CD4-positive, alpha-beta T cell treated with Interleukin-6 at 100 ng/mL for 8 hours (primary cell): ENCODE results near the gene WBP4.
"Not testable (repeated sequence)": the region's sequence is repeated elsewhere in the genome, so short reads cannot be mapped to it uniquely, and the experiment has no call there.

Experiments used
- DNase-seq: peaks from one replicate; pipeline ENCODE4 v3.0.0-alpha.2; 2020; ENCODE audit warnings: mixed read lengths, low spot score

The WBP4 gene

GRCh38 chr13:41085961-41086585 is 24.8 kb downstream of the WBP4 start:
- DNase-seq: no peak

GRCh38 chr13:41095681-41096080 is 34.4 kb downstream of the WBP4 start:
- DNase-seq: not testable (repeated sequence)

- DNase-seq: no peak
Measured at GRCh38 chr13:41098761-41099160, 37.5 kb downstream of the WBP4 start.

DNA sequence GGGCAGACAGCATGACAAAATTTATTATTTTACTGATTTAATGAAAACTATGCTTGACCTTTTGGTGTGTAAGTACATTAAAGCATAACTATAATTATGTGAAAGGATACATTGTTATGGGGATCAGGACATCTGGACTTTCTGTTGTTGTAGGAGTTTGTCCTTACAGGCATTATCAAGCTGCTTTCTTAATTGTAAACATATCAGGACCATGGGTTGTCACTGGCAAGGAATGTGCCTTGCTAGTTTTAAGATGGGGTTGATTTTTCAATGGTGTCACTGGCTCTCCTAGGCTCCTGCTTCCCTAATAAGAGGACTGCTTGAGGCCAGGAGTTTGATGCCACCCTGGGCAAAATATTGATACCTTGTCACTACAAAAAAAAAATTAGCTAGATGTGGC is 38.7 kb downstream of the WBP4 start:
- DNase-seq: no peak

DNA sequence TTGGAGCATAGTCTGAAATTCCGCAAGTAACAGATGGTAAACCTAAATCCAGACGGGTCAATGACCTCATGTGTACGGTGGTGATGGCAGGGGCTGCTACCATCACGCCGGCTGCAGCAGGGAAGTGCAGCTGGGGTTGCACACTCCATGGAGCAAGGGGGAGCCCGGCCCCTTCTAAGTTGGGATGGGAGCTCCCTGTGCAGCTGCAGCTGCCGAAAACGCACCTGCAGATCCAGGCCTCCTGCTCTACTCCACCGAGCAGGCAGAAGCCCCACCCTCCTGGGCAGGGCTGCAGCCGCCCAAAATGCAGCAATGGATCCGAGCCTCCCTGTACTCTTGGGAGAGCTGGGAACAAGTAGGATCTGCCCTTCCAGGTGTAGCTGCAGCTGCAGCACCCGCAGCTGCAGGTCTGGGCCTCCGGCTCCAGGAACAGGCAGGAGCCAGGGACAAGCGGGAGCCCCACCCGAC is 45.8 kb downstream of the WBP4 start:
- no peak for DNase-seq

DNA sequence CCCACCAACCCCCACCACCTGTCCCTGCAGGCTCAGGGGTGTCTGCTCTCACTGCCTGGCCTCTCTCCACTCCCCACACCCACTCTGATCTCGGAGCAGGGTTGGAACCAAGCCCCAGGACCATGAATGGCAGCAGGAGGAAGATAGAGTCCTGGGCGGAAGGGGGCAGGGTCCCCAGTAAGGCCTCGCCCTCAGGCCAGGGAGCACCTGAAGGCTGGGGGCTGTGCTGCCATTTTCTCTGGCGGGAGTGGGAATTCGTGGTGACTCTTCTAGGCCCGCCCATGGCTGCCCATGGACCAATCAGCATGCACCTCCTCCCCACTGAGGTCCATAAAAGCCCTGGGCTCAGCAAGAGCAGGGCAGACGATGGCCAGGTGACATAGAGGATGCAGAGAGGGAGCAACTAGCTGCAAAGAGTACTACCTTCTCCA is 46.3 kb downstream of the WBP4 start:
- DNase-seq: no peak

DNA sequence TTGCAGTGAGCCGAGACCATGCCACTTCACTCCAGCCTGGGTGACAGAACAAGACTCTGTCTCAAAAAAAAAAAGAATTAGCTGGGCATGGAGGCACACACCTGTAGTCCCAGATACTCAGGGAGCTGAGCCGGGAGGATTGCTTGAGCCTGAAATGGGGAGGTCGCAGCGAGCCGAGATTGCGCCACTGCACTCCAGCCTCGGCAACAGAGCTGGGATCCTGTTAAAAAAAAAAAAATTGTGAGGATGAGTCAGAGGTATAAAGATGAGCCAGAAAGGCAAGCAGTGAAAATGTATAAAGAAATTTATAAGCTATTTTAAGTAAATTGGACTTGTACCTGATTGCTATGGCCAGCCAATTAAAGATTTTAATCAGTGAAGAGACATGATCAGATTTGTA is 50.1 kb downstream of the WBP4 start:
- no peak for DNase-seq

DNA sequence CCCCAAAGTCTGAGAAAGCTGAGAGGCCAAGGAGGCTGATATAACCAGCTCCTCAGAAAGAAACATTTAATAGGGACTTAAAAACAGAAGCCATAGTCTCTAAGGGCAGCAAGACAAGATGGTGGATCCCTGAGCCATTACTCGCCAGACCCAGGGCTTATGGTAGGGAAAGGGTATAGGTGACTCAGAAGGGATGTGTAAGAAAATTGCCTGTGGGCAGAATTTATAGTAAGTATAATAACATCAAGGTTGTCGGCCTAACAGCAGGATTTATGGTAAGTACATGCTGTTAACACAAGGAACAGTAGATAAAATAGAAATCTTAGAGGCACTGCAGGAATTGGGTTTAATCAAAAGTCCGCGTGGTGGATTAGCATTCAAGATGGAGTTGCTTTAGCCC is 56.6 kb downstream of the WBP4 start:
- DNase-seq: no peak

GRCh38 chr13:41122838-41123237 is 61.5 kb downstream of the WBP4 start:
- DNase-seq: peak; percentile 6

- DNase-seq: no peak
Measured at GRCh38 chr13:41127701-41128100, 66.4 kb downstream of the WBP4 start.

GRCh38 chr13:41130356-41130755 is 69.0 kb downstream of the WBP4 start:
- no peak for DNase-seq

- DNase-seq: not testable (repeated sequence)
Measured at GRCh38 chr13:41131189-41131588, 69.9 kb downstream of the WBP4 start.

DNA sequence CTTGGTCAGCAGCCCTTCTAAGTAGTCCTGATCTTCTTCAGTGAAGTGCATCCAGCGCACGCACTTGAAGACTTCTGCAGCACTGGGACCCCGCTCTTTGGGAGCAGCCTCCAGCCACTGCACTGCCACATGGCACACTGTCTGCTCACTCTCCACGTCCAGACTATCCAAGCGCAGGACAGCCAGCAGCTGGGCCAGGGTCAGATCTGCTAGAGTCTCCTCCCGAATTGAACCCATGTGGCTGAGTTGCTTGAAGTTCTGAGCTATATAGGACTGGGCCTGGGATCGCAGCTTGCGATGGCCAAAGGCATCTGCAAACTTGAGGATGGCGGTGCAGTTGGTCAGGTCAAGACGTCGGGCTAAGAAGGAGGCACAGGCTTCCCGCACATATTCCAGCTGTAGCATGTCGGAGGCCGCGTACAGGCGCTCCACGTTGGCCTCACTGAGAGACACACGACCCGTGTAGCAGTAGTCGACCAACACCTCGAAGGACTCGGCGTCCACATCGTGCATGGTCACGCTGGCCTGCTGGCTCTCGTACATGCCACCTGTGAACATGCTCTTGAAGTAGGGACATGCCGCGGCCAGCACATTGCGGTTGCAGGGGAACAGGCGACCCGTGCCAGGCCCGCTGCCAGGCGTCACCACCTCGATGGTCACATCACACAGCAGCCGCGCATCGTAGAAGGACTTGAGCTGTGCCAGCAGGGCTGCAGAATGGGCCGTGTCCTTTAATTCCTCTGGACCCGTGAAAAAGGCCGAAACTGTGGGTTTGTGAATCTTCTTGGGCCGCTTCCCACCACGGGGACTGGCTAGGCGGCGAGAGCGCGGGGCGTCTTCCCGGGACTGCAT is 70.6 kb downstream of the WBP4 start:
- not testable (repeated sequence) for DNase-seq

- peak; percentile 92 for DNase-seq
Measured at GRCh38 chr13:41132512-41133152, 71.3 kb downstream of the WBP4 start, which contains the start of gene KBTBD6. TSS of gene KBTBD6 (minus strand) at chr13:41132802. CDS start at chr13:41132511, 291 bp downstream.
